ENCODE data around the gene GRAMD2B.
A peak's percentile ranks its signal among the peaks of the same experiment; 100 is the strongest.
"Not testable (repeated sequence)": the region's sequence is repeated elsewhere in the genome, so short reads cannot be mapped to it uniquely, and the experiment has no call there.

The GRAMD2B gene

GRCh38 chr5:126454081-126454480, 30.9 kb downstream of the GRAMD2B start:
- DNase-seq: no peak

DNA sequence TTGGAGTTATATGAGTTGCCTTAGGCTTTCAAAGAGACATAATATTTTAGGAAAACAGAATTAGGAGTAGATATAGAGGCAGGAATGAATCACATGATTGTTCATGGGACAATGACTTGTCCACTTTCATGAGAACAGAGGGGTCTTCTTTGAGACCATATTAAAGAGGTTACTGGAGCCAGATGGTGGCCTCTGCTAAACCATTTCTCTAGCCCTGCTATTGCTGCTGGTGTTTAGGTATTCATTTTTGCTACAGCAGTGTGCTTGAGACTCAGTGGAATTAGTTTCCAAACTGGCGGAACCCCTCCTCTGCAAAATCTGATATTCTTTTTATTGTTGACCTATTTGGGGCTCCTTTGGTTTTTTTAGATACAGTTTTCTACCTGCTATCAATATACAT, 31.3 kb downstream of the GRAMD2B start:
- no peak for DNase-seq

DNA sequence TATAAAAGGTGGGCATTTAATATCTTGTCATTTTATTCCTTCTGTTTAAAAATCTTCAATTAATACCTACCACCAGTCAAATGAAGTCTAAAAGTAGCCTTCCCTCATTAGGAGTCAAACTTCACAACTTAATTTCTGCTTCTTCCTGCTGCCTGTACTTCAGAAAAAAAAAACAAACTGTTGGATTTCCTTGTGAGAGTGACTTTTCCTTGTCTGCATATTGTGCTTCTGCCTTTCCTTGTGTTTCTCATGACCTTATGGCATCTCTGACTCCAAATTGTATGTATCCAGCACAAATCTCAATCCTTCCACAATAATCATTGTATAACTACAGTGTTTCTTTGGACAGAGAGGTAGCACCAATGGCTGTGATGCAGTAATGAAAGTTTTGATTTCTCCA, 32.1 kb downstream of the GRAMD2B start:
- no peak for DNase-seq

- DNase-seq: no peak
These were observed 32.5 kb downstream of the GRAMD2B start for GRCh38 chr5:126455728-126456127.

GRCh38 chr5:126456217-126456820, 33.1 kb downstream of the GRAMD2B start:
- DNase-seq: no peak

- DNase-seq: no peak
These were observed 37.2 kb downstream of the GRAMD2B start for GRCh38 chr5:126460459-126460858.

- no peak for DNase-seq
These were observed 37.8 kb downstream of the GRAMD2B start for GRCh38 chr5:126460977-126461376.

GRCh38 chr5:126461838-126462237, 38.6 kb downstream of the GRAMD2B start:
- no peak for DNase-seq

DNA sequence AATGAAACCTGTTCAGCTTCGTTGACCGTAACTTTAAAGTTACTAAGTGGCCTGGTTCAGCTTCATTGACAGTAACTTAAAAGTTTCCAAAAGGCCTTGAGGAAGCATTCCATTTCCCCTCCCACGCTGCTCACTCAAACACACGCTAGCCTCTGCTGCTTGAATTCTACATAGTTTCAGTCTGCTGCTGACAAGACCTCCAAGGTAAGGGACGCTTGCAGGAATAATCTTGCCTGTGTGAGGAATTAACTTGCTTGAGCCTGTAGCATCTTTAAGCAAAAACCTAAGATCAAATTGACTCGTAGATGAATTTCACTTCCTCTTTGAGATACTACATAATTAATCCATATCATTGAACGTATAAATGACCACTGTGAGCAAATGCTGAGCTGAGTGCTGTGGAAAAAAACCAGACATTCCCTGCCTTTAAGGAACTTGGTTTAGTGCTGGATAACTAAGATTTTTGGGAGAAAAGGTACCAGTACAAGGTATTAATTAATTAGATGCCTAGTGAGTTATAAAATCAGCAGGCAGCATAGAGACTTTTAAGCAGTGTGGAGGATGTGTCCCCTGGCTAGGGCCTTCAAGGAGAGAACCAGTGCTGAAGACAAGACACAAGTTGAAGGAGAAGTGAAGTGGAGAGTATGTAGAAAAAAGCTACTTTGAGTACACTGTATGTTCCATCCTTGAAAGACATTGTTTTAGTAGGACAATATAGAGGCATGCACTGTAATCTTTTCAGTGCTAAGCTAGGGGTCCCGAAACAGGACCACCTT, 39.2 kb downstream of the GRAMD2B start:
- DNase-seq: no peak

DNA sequence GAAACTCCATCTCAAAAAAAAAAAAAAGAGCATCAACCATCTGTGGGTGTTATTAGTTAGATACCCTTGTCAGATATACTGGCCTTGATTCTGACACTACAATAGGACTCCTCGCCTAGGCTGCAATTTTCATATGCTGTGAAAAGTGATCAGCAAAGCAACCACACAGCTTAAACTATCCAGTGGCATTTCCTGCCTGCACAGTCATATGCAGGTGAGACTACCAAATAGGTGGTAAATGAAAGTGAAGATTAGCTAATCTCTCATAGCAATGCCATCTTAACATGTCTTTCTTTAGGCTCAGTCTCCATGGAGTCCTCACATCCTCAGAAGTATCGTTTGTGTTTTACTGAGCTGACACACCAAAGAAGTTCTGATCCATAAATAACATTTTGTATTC, 40.8 kb downstream of the GRAMD2B start:
- DNase-seq: no peak

- peak; percentile 70 for DNase-seq
These were observed 41.8 kb downstream of the GRAMD2B start for GRCh38 chr5:126464959-126465358.

- no peak for DNase-seq
These were observed 44.9 kb downstream of the GRAMD2B start for GRCh38 chr5:126468091-126468490.

DNA sequence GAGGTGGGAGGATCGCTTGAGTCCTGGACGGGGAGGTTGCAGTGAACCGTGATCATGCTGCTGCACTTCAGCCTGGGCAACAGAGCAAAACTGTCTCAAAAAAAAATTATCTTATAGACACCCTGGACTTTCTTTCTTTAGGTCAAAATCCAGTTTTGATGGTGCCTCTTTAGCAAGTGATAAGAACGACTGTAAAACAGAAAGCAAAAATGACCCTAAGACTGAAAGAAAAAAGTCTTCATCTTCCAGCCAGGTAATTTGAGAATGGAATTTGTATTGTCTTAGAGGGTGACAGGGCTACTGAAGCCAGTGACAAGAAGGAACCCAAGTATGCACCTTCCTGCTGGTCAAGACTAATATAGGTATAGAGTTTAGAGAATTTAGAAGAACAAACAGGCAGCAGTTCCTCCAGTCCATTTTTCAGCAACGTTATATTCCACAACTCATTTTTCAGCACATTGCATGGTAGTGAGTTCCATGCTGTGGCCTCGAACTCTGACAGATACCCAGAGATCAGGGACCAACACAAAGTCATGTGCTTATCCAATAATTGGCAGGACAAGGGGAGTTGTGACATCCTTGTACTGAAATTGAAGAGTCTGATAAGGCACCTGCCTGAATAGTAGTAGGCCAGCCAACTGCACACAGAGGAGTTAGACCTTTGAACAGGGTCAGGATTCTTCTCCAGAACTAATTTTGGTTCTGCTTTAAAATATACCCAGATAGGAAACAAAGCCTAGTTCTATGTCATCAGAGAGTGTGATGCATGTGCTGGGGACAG, 46.5 kb downstream of the GRAMD2B start:
- no peak for DNase-seq

DNA sequence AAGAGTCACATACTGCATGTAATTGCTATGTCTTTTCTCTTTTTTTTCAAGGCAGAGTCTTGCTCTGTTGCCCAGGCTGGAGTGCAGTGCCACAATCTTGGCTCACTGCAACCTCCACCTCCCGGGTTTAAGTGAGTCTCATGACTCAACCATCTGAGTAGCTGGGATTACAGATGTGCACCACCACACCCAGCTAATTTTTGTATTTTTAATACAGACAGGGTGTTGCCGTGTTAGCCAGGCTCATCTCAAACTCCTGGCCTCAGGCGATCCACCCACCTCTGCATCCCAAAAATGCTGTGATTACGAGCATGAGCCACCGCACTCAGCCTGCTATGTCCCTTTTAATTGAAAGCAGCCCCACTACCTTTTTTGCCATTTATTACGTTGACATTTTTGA, 47.3 kb downstream of the GRAMD2B start:
- DNase-seq: not testable (repeated sequence)

- no peak for DNase-seq
These were observed 48.0 kb downstream of the GRAMD2B start for GRCh38 chr5:126471247-126471646.

- no peak for DNase-seq
These were observed 48.8 kb downstream of the GRAMD2B start for GRCh38 chr5:126471875-126472537.

DNA sequence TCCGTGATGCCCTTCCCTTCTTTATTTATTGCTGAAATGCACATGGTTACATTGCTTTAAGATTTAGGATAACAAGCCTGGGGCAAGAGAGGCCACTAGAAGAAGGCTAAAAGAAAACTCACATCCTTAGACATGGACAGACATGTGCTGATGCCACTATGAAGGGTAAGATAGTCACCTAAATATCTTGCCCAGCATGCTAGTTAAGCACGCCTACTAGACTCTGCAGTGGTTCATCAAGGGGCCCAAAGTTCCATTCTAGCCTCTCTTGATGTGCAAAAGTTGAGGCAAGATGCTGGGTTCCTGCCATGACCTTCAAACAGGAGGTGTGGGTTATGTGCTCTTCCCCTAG, 49.3 kb downstream of the GRAMD2B start:
- DNase-seq: no peak

DNA sequence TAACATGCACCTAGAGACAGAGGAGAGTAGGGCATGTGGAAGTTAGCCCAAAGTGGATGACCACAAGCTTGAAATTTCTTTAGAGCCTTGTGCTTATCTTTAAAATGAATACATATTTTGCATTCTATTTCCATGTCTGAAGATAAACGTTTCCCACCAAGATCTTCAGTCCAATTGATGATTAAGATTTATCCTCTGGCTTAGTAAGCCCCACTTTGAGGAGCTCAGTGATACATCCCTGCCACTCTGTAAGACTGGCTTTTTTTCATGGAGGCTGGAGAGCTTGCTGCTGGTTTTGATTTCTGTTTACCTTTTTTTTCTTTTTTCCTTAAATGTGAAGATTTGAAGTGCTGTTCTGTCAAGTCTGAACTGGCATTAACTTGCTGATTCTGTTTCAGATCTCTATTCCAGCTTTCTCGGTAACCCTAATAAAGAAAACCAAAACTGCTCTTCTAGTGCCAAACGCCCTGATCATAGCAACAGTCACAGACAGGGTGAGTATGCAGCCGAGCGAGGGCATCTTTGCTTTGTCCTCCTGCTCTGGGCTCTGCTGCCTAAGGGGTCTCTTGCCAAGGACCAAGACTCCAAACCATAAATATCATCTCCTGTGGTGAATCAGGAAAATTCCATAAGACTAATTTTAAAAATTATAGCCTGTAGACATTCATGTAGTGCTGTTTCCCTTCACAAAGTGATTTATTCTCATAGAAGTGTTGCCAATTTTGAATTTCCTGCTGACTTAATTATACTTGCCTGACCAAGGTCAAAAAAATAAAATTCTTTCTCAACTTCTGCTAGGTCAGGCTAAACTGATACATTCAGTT, 54.3 kb downstream of the GRAMD2B start:
- DNase-seq: no peak

- no peak for DNase-seq
These were observed 56.6 kb downstream of the GRAMD2B start for GRCh38 chr5:126479810-126480209.

DNA sequence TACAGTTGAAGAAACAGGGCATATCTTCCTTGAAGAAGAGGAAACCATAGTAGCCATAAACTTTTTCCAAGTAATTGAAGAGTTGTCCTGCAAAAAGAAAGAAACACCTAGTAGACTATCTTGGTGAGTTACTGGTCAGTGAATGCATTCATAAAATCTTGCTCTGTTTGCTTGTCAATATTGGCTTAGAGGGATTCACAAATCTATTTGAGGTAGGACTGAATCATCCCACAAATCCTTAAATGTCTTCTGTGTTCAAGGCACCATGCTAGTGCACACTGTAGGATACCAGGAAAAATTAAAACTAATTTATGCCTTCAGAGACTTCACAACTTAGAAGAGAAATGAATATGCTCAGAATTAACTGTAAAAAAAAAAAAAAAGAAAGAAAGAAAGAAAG, 57.6 kb downstream of the GRAMD2B start:
- DNase-seq: no peak

GRCh38 chr5:126481243-126481642, 58.0 kb downstream of the GRAMD2B start:
- no peak for DNase-seq

- DNase-seq: no peak
These were observed 59.4 kb downstream of the GRAMD2B start for GRCh38 chr5:126482591-126482990.

DNA sequence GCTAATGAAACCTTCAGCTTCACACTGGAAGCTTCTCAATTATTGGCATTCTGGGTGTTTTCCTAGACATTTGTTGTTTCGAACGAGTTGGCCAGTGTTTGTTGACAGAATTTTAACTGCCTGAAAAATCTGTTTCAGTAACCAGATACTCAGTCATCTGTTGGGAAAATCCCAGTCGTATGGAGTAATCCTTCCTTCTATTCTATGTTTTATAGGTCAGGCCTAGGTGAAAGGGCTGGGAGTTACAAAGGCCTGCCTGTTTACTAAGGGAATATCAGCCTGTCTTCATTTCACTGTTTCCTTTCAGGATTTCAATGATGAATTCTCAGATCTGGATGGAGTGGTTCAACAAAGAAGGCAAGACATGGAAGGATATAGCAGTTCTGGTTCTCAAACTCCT, 59.9 kb downstream of the GRAMD2B start:
- DNase-seq: no peak

All from NCI-H2029 (cell line).